SH-SY5Y (cell line): Measurements from ENCODE around the gene HIP1R.

ENCODE experiments used
- GATA2 ChIP-seq: IDR thresholded peaks from 2 replicates; pipeline ENCODE4 v1.6.1; 2011; ENCODE audit warnings: mild to moderate bottlenecking, low read depth, low read length
- GATA3 ChIP-seq: IDR thresholded peaks from 2 replicates; pipeline ENCODE4 v1.6.1; 2011; ENCODE audit warnings: low read depth, mild to moderate bottlenecking, low read length, moderate library complexity

GRCh38 chr12:122860854-122861586, 25.8 kb downstream of the HIP1R start:
- TF ChIP-seq GATA2 = no peak
- no peak for TF ChIP-seq GATA3
